Brain microvascular endothelial cell (primary cell): ENCODE results near the gene GJB1.
"Not testable (repeated sequence)": the region's sequence is repeated elsewhere in the genome, so short reads cannot be mapped to it uniquely, and the experiment has no call there.

ENCODE experiments used
- DNase-seq: peaks from one replicate; pipeline ENCODE4 v3.0.0-alpha.2; 2020
- H3K27ac ChIP-seq: fragments of 250-450 bp; sonication (Bioruptor Pico); 2 replicates; pipeline ENCODE4 v1.5.1; 2020; ENCODE audit warnings: mild to moderate bottlenecking, moderate library complexity
- H3K27me3 ChIP-seq: fragments of 250-450 bp; sonication (Bioruptor Pico); replicated peaks from 2 replicates; pipeline ENCODE4 v1.5.1; 2020; ENCODE audit warnings: mild to moderate bottlenecking
- H3K36me3 ChIP-seq: fragments of 250-450 bp; sonication (Bioruptor Pico); replicated peaks from 2 replicates; pipeline ENCODE4 v1.5.1; 2020; ENCODE audit warnings: mild to moderate bottlenecking
- H3K4me3 ChIP-seq: 2 replicates; pipeline ENCODE4 v1.5.1; 2011; ENCODE audit warnings: low read depth, mild to moderate bottlenecking, control low read depth, low read length, moderate library complexity
- in situ Hi-C: cut with HindIII; loops from 2 replicates; pipeline ENCODE4 v1.10.0; 2017; ENCODE audit warnings: low sequenced_read_pairs, low pct_ligation_motif_present
- TF ChIP-seq, protein P1 (sequence below): IDR thresholded peaks from 2 replicates; pipeline ENCODE4 v1.5.1; 2011; ENCODE audit warnings: low read depth, mild to moderate bottlenecking, moderate library complexity, low read length, control low read depth, inconsistent platforms; ENCODE audit errors: missing control alignments

Gene GJB1

GRCh38 chrX:71269801-71270395, 46.9 kb downstream of the GJB1 start:
- H3K36me3 ChIP-seq, result no peaks in the 10 kb centered on the region
- H3K27ac ChIP-seq, result no peak overlapping the region
- H3K4me3 ChIP-seq, result no peak overlapping the region
- in situ Hi-C loops, result no loop called here
- no peak for DNase-seq
- TF ChIP-seq, protein P1, sequence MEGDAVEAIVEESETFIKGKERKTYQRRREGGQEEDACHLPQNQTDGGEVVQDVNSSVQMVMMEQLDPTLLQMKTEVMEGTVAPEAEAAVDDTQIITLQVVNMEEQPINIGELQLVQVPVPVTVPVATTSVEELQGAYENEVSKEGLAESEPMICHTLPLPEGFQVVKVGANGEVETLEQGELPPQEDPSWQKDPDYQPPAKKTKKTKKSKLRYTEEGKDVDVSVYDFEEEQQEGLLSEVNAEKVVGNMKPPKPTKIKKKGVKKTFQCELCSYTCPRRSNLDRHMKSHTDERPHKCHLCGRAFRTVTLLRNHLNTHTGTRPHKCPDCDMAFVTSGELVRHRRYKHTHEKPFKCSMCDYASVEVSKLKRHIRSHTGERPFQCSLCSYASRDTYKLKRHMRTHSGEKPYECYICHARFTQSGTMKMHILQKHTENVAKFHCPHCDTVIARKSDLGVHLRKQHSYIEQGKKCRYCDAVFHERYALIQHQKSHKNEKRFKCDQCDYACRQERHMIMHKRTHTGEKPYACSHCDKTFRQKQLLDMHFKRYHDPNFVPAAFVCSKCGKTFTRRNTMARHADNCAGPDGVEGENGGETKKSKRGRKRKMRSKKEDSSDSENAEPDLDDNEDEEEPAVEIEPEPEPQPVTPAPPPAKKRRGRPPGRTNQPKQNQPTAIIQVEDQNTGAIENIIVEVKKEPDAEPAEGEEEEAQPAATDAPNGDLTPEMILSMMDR, result no peak
- H3K27me3 ChIP-seq, result no peaks in the 10 kb centered on the region

GRCh38 chrX:71272313-71272712, 49.3 kb downstream of the GJB1 start:
- H3K27me3 ChIP-seq, H3K36me3 ChIP-seq, in situ Hi-C loops, H3K27ac ChIP-seq, DNase-seq, H3K4me3 ChIP-seq: not testable (repeated sequence)
